ENCODE data around the gene POMT1. TPM values are rescaled to one million over a fixed set of nuclear protein-coding genes. Genes with fewer than 3 reads are reported as not detected.
A peak's percentile ranks its signal among the peaks of the same experiment; 100 is the strongest.
"Not testable (repeated sequence)": the region's sequence is repeated elsewhere in the genome, so short reads cannot be mapped to it uniquely, and the experiment has no call there.

Gene POMT1
- total RNA-seq, 1 experiment from 2014 or later: 34.6 TPM

DNA sequence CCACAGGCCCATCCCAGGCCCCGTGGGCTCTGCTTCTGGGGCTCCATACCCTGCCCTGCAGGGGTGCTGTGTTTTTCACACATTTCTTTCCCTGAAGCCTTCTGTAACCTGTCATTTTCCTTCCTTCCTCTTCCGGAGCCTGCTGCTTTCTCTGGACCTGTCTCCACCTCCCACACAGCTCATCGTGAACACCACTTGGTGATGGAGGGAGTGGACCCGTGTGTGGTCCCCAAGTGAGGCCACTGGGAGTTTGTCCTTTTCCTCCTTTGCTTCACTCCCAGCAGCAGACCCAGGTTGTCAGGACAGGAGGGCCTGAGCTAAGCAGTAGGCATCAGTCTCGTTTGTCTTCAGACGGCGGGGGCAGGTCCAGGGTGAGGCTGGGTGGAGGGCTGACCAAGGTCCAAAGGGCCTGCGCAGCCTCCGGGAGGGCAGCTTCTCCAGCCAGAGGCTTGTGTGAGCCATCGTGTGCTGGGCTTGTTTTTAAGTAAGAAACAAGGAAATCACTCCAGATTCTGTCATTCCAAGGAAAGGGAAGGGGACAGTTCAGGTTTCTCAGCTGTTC lies 5.8 kb upstream of the POMT1 start:
- no peak for DNase-seq (ENCODE audit: low read depth in 1 of 2, low spot score in 2 of 2)
- H3K27me3 ChIP-seq (replicated peaks): no peaks in the 10 kb centered on the region
- H3K27ac ChIP-seq: no peak overlapping the region
- H3K36me3 ChIP-seq: peaks cover 87% of the 10 kb centered on the region
- peaks cover under 1% of the 10 kb centered on the region for H3K4me1 ChIP-seq (replicated peaks)
- no peaks in the 10 kb centered on the region for H3K9me3 ChIP-seq (replicated peaks)
- no peak overlapping the region for H3K4me3 ChIP-seq

DNA sequence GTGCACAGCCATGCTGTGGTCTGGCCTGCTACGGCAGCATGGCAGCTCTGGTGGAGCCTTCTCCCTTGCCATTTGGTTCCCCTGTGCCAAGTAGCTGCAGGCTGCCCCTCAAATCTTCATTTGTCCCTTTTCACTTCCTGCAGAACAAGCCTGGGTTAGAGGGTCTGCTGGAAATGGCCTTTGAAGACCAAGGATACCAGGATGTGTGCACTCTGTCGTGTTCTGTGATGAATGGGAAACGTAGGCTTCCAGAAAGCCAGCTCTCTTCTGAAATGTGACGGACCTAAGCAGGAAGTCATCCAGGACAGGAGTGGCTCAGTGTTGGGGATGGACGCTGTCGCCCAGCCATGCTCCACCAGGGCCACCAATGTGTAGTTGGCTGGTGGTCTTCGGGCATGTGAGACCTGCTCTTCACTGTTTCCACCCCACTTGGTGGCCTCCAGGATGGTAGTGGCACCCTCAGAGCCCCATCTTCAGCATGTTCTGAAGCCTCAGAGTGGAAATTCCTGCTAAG lies 3.4 kb upstream of the POMT1 start:
- Histone ChIP-seq H3K27me3 (replicated peaks) (no peaks in the 10 kb centered on the region), H3K36me3 (peaks cover 66% of the 10 kb centered on the region), H3K4me1 (replicated peaks) (peaks cover 18% of the 10 kb centered on the region), H3K4me3 (no peak overlapping the region), H3K9me3 (replicated peaks) (no peaks in the 10 kb centered on the region), H3K27ac (no peak overlapping the region)
- DNase-seq (ENCODE audit: low read depth in 1 of 2, low spot score in 2 of 2): no peak

DNA sequence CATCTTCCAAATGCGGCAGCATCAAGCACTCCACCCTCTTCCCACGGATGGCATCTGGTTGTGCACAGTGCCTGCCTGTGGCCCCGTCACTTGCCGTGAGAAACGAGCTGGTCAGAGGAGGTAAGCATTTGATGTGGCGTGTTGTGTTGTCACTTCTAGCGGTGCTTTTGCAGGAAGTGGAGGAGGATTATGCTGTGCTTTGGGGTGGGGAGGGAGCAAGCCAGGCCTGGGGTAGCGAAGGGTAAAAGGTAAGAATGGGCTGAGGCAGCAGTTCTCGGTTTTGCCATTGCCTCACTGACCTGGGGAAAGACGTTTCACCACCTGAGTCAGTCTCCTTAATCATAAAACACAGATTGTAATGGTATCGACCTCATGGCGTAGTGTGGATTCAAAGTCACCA lies 2.3 kb upstream of the POMT1 start:
- H3K9me3 ChIP-seq (replicated peaks): no peaks in the 10 kb centered on the region
- H3K4me1 ChIP-seq (replicated peaks): peaks cover 18% of the 10 kb centered on the region
- no peaks in the 10 kb centered on the region for H3K27me3 ChIP-seq (replicated peaks)
- DNase-seq (ENCODE audit: low read depth in 1 of 2, low spot score in 2 of 2): no peak
- peaks cover 55% of the 10 kb centered on the region for H3K36me3 ChIP-seq
- no peak overlapping the region for H3K27ac ChIP-seq
- H3K4me3 ChIP-seq: no peak overlapping the region

DNA sequence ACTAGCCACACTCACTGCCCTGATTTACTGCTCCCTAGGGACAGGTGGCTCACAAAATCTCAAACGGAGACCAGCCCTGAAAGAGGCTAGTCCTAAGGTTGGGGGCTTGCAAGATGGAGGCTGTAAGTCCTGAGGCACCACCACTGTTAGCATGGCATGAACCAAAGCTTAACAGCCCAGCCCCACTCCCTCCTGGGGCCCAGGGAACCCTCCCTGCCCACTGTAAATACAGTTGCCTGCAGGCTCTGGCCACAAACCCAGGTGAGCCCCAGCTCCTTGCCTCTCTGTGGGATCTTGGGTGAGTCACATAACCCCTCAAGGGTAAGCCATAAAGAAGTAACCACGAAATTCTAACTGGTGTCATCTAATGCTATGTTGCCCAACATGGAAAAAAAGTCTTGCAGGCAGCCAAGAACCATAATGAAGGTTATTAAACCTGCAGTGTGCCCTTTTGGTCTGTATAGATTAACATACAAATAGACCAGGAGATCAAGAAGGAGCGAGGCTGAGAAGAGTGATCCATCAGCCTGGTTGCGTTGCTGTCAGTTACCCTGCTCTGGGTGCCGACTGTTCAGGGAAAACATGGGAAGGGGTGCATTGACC lies 1.7 kb upstream of the POMT1 start:
- Histone ChIP-seq H3K4me3 (no peak overlapping the region), H3K36me3 (peaks cover 49% of the 10 kb centered on the region), H3K27ac (no peak overlapping the region), H3K27me3 (replicated peaks) (no peaks in the 10 kb centered on the region), H3K9me3 (replicated peaks) (no peaks in the 10 kb centered on the region), H3K4me1 (replicated peaks) (peaks cover 18% of the 10 kb centered on the region)
- no peak for DNase-seq (ENCODE audit: low read depth in 1 of 2, low spot score in 2 of 2)

GRCh38 chr9:131503626-131504465 lies 1.1 kb downstream of the POMT1 start:
- H3K9me3 ChIP-seq (replicated peaks): no peaks in the 10 kb centered on the region
- H3K36me3 ChIP-seq: peaks cover 30% of the 10 kb centered on the region
- H3K4me1 ChIP-seq (replicated peaks): peaks cover 18% of the 10 kb centered on the region
- H3K27me3 ChIP-seq (replicated peaks): no peaks in the 10 kb centered on the region
- H3K4me3 ChIP-seq: peak overlapping the region; percentile 65
- DNase-seq (ENCODE audit: low read depth in 1 of 2, low spot score in 2 of 2): no peak
- no peak overlapping the region for H3K27ac ChIP-seq

DNA sequence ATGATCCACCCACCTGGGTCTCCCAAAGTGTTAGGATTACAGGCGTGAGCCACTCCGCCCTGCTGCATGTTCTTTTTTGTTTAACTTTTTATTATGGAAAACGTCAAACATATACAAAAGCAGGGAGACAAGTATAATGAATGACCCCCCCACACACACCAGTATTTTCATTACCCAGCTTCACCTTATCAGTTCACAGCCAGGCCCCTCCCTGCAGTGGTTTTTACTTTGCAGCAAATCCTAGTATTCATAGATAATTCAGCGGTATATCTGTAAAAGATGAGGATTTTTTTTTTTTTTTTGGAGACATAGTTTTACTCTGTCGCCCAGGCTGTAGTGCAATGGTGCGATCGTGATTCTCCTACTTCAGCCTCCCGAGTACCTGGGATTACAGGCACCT lies 2.3 kb downstream of the POMT1 start:
- no peak for DNase-seq (ENCODE audit: low read depth in 1 of 2, low spot score in 2 of 2)
- H3K27ac ChIP-seq: no peak overlapping the region
- no peaks in the 10 kb centered on the region for H3K9me3 ChIP-seq (replicated peaks)
- H3K4me3 ChIP-seq: no peak overlapping the region
- no peaks in the 10 kb centered on the region for H3K27me3 ChIP-seq (replicated peaks)
- H3K4me1 ChIP-seq (replicated peaks): peaks cover 18% of the 10 kb centered on the region
- peaks cover 19% of the 10 kb centered on the region for H3K36me3 ChIP-seq

GRCh38 chr9:131511416-131511815 lies 8.7 kb downstream of the POMT1 start:
- Histone ChIP-seq H3K4me1 (replicated peaks) (no peaks in the 10 kb centered on the region), H3K27me3 (replicated peaks) (no peaks in the 10 kb centered on the region), H3K9me3 (replicated peaks) (no peaks in the 10 kb centered on the region), H3K4me3 (no peak overlapping the region), H3K27ac (no peak overlapping the region), H3K36me3 (peaks cover 42% of the 10 kb centered on the region)
- no peak for DNase-seq (ENCODE audit: low read depth in 1 of 2, low spot score in 2 of 2)

DNA sequence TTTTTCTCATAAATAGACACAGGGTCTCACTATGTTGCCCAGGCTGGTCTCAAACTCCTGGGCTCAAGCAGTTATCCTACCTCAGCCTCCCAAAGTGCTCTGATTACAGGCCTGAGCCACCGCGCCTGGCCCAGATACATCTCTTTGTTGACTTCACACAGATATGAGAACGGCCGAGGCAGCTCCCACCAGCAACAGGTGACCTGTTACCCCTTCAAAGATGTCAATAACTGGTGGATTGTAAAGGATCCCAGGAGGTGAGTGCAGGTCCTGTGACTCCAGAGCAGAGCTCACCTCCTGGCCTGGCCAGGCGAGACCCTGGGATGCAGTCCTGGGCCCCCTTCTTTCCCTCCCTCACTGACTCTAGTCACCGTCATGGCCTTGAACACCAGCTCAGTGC lies 9.2 kb downstream of the POMT1 start:
- Histone ChIP-seq H3K36me3 (peaks cover 47% of the 10 kb centered on the region), H3K27ac (no peak overlapping the region), H3K4me1 (replicated peaks) (no peaks in the 10 kb centered on the region), H3K9me3 (replicated peaks) (no peaks in the 10 kb centered on the region), H3K4me3 (no peak overlapping the region), H3K27me3 (replicated peaks) (no peaks in the 10 kb centered on the region)
- no peak for DNase-seq (ENCODE audit: low read depth in 1 of 2, low spot score in 2 of 2)

DNA sequence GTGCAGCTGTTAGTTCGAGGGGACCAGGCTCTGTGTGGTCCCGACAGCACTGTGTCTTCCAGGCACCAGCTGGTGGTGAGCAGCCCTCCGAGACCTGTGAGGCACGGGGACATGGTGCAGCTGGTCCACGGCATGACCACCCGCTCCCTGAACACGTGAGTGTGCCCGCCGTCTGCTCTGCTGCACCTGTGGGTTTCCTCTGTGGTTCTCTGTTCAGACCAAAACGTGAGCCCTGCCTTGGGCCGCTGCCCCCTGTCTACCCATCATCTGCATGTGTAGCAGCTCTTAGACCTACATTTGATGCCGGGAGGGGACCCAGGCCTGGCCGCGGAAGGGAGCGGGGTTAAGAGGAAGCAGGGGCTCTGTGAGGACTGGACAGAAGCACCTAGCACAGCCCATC lies 10.5 kb downstream of the POMT1 start:
- Histone ChIP-seq H3K27me3 (replicated peaks) (no peaks in the 10 kb centered on the region), H3K9me3 (replicated peaks) (no peaks in the 10 kb centered on the region), H3K27ac (no peak overlapping the region), H3K36me3 (peaks cover 43% of the 10 kb centered on the region), H3K4me1 (replicated peaks) (no peaks in the 10 kb centered on the region), H3K4me3 (no peak overlapping the region)
- no peak for DNase-seq (ENCODE audit: low read depth in 1 of 2, low spot score in 2 of 2)

GRCh38 chr9:131515559-131516031 lies 12.9 kb downstream of the POMT1 start:
- H3K27me3 ChIP-seq (replicated peaks); DNase-seq (ENCODE audit: low read depth in 1 of 2, low spot score in 2 of 2); H3K4me3 ChIP-seq; H3K4me1 ChIP-seq (replicated peaks); H3K27ac ChIP-seq; H3K9me3 ChIP-seq (replicated peaks): not testable (repeated sequence)
- H3K36me3 ChIP-seq: peaks cover 60% of the 10 kb centered on the region

DNA sequence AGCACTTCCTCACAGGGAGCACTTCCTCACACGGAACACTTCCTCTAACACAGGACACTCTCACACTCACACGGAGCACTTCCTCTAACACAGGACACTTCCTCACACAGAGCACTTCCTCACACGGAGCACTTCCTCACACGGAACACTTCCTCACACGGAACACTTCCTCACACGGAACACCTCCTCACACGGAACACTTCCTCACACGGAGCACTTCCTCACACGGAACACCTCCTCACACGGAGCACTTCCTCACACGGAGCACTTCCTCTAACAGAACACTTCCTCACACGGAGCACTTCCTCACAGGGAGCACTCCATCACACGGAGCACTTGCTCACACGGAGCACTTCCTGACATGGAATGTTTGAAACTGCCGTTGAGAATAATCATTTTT lies 13.4 kb downstream of the POMT1 start:
- no peaks in the 10 kb centered on the region for H3K27me3 ChIP-seq (replicated peaks)
- no peaks in the 10 kb centered on the region for H3K4me1 ChIP-seq (replicated peaks)
- no peak for DNase-seq (ENCODE audit: low read depth in 1 of 2, low spot score in 2 of 2)
- H3K4me3 ChIP-seq: no peak overlapping the region
- no peaks in the 10 kb centered on the region for H3K9me3 ChIP-seq (replicated peaks)
- no peak overlapping the region for H3K27ac ChIP-seq
- H3K36me3 ChIP-seq: peaks cover 59% of the 10 kb centered on the region

DNA sequence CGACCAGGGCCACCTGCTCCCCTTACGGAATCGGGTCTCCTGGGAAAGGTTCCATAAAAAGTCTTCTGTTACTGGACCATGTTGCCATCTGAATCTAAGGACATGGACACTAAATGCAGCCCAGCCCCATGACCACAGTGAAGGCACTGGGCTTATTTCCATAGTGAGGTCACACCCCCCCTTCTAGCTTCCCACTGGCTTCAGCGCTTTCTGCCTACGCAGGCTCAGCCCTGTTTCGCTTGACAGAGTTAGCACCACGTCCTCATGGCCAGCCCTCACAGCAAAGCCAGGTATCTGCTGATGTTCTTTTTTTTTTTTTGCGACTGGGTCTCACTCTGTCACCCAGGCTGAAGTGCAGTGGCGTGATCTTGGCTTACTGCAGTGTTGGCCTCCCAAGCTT lies 14.2 kb downstream of the POMT1 start:
- Histone ChIP-seq H3K27ac (no peak overlapping the region), H3K36me3 (peaks cover 59% of the 10 kb centered on the region), H3K4me1 (replicated peaks) (no peaks in the 10 kb centered on the region), H3K9me3 (replicated peaks) (no peaks in the 10 kb centered on the region), H3K27me3 (replicated peaks) (no peaks in the 10 kb centered on the region), H3K4me3 (no peak overlapping the region)
- no peak for DNase-seq (ENCODE audit: low read depth in 1 of 2, low spot score in 2 of 2)

DNA sequence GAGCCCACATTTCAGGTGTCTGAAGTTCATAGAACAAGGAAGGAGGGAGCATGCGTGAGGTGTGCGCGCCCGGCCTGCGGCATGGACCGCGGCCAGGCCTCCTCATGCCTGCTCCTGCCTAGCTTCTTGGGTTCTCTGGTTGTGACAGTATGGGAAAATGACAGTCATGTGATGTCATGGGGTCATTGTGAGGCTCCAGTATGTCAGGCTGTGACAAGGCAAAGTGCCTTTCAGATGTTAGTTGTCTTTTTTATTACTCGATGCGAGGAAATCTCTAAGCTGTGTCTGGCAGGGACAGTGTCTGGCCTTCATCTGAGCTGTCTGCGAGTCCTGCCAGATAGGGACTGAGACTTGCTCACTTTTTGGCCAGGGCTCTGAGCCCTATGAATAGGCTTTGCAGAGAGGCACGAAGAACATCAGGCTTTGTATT lies 15.1 kb downstream of the POMT1 start:
- Histone ChIP-seq H3K27me3 (replicated peaks) (no peaks in the 10 kb centered on the region), H3K9me3 (replicated peaks) (no peaks in the 10 kb centered on the region), H3K4me3 (no peak overlapping the region), H3K4me1 (replicated peaks) (no peaks in the 10 kb centered on the region), H3K27ac (no peak overlapping the region), H3K36me3 (peaks cover 65% of the 10 kb centered on the region)
- DNase-seq (ENCODE audit: low read depth in 1 of 2, low spot score in 2 of 2): no peak

DNA sequence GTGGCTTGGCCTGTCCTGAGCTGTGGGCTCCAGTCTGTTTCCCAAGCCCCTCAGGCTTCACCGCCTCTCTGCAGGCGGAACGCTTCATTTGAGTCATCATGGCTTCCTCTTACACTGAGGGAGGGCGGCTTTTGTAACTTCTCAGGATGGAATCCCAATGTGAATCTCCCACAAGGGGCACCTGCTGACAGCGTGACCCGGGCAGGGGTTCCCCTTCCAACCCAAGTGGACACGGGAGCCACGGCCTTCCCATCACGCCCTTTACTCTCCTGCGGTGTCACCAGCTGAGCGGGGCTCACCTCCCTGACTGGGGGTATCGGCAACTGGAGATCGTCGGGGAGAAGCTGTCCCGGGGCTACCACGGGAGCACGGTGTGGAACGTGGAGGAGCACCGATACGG lies 15.8 kb downstream of the POMT1 start:
- Histone ChIP-seq H3K4me3 (no peak overlapping the region), H3K4me1 (replicated peaks) (no peaks in the 10 kb centered on the region), H3K27me3 (replicated peaks) (no peaks in the 10 kb centered on the region), H3K36me3 (peaks cover 66% of the 10 kb centered on the region), H3K27ac (no peak overlapping the region), H3K9me3 (replicated peaks) (no peaks in the 10 kb centered on the region)
- no peak for DNase-seq (ENCODE audit: low read depth in 1 of 2, low spot score in 2 of 2)

Data from SJSA1 (cell line).